Measurements from ENCODE around the gene MYH7B.

The MYH7B gene

GRCh38 chr20:34945315-34946077 is 10.2 kb upstream of the MYH7B start:
- DNase-seq, result no peak

DNA sequence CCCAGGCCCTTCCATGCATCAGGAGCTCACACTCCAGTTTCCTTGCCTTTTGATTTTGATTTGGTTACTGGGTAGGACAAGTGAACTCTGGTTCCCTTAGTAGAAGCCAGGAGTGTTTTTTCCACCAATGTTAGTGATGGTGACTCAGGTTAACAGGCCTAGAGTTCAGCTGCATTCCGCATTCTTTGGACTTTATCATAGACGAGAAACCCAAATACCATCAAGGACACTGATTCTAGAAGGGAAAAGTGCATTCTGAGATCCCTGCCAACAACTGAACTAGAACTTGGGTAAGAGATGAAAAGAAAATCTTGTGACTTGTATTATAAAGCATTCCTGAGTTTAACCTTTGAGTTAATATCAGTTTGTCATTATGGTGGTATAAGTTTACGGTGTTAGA is 9.0 kb upstream of the MYH7B start:
- no peak for DNase-seq

DNA sequence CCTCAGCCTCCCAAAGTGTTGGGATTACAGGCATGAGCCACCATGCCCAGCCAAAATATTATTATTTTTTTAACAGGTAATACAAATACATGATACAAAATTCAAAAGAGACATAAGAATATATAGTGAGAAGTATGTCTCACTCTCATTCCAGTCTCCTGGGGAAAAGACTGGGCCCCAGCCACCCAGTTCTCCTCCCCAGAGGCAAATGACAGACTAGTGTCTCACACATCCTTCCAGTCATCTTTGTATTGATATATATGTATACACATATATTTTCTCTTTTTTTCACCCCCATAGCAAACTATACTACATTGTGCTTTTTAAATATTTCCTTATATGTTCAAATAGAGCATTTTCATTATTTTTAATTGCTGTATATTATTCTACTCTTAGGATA is 8.3 kb upstream of the MYH7B start:
- DNase-seq, result no peak

GRCh38 chr20:34948030-34948429 is 7.6 kb upstream of the MYH7B start:
- no peak for DNase-seq

- no peak for DNase-seq
These were observed 6.5 kb upstream of the MYH7B start for GRCh38 chr20:34949120-34949519.

DNA sequence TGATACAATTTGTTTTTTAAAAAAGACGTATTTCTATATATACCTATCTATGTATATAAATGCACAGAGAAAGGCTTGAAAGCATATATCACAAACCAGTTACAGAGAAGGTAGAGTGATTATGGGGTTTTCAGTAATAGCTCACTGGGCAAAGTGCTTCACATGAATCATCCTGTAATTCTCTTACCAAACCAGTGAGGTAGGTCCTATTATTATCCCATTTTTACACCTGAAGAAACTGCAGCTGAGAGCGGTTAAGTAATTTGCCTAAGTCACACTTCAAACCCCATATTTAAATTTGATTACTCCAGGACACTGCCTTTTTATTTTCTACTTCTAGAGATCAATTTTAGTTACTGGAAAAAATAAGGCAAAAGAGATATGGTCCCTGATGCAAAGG is 4.4 kb upstream of the MYH7B start:
- no peak for DNase-seq

DNA sequence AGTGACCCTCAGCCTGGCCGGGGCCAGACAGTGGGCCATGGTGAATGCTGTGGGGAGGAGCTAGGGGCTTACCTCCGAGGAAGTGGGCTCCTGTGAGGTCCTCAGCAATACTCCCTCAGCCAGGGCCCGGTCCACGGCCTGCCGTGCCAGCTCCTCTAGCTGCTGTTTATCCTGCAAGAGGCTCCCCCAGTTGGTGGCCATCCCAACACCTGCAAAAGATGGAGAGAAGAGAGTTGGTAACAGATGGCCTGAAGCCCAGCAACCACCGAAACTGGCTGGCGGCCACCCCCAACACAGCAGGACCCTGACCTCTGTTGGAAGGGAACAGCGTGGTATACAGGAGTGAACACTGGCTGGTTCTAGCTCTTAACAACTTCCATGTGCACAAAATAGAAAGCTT is 4.0 kb upstream of the MYH7B start:
- DNase-seq, result peak; percentile 79

- DNase-seq, result no peak
These were observed 3.0 kb upstream of the MYH7B start for GRCh38 chr20:34952671-34953070.

GRCh38 chr20:34953960-34954359 is 1.7 kb upstream of the MYH7B start:
- no peak for DNase-seq

DNA sequence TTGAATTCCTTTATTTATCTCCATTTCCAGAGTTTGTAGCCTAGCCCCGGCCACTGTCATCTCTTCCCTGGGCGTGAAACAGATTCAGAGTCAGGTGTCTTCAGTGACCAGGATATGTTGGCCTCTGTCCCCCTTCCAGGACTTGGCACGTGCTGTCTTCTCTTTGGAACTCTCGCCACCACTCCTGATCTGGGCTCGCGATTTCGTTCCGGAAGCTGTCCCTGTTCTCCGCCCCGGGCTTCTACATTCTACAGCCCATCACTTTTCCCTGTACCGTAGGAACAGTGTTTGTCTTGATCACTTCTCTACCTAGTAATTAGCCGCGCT is 801 bp upstream of the MYH7B start:
- no peak for DNase-seq

DNA sequence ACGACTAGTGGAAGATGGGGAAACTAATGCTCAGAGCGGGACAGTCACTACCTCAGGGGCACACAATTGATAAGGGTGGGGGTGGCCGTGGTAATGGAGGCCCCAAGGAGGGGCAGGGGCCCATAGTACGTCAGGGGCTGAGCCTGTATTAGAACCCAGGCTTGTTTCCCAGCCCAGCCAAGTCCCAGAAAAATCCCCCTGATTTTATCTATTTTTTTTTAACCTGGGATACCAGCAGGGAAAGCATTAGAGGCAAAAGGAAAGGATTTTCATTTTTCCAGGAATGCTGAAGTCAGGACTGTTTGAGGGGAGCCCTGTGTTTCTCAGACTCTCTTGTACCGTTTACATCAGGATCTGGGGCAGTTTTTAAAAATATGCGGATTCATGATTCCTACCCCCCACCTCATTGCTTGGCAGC is 382 bp downstream of the MYH7B start:
- no peak for DNase-seq

GRCh38 chr20:34956751-34957472 is 1.2 kb downstream of the MYH7B start:
- no peak for DNase-seq

DNA sequence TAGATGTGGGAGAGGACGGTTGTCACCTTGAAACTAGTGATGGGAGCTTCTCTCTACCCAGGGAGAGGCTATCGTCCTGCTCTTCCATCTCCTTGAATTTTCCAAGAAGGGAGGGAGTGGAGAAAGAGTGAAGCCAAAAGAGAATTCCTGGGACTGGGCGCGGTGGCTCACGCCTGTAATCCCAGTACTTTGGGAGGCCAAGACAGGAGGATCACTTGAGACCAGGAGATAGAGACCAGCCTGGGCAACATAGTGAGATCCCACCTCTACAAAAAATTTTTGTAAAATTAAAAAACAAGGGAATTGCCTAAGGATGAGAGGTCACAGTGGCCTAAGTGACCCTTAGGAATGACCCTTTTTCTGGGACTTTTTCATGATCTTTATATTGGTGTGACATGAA is 8.8 kb downstream of the MYH7B start:
- no peak for DNase-seq

DNA sequence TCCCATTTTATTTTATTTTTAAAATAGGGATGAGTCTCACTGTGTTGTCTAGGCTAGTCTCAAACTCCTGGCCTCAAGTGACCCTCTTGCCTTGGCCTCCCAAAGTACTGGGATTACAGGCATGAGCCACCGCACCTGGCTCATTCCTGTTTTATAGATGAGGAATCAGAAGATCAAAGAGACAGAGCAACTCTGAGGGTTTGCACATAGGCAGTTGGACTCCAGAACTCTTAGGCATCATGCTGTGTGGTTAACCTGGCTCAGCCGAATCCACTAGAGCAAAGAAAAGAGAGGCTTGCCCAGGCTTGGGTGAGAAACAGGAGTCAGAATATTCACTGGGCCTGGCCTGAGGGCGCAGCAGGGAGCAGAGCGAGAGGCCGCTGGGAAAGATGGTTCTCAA is 9.4 kb downstream of the MYH7B start:
- no peak for DNase-seq

GRCh38 chr20:34967421-34967820 is 11.8 kb downstream of the MYH7B start:
- no peak for DNase-seq

- DNase-seq, result no peak
These were observed 12.5 kb downstream of the MYH7B start for GRCh38 chr20:34968042-34968775.

GRCh38 chr20:34970193-34970840 is 14.6 kb downstream of the MYH7B start:
- no peak for DNase-seq

DNA sequence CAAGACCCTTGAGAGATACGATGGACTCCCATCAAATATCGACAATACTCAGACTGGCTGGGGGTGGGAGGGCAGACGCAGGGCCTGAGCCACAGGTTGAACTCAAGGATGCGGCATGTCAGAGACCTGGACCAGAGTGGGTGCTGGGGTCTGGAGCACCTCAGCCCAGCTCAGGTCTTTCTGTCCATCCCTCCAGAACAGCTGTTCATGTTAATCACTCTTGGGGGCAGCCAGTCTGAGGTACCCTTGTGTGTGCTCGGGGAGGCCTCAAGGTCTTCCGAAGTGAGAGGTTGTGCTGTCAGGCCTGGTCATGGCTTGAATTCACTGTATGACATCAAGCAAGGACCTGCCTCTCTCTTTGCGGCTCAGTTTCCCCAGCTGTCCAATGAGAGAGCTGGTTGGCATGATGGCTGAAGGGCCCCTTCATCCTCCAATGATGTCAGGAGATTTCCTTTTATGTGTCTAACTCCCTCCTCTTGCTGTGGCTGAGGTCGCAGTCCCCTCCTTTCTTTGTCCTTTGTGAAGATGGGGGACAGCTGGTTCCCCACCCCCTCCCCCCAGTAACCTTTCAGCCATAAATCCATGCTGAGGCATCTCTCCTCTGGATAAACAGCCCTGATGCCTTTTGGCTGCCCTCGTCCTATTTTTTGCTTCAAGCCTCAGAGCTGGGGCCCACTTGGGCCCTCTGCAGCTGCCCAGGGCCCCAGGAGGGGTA is 15.3 kb downstream of the MYH7B start:
- no peak for DNase-seq

- DNase-seq, result no peak
These were observed 16.0 kb downstream of the MYH7B start for GRCh38 chr20:34971561-34972235.

GRCh38 chr20:34974246-34974645 is 18.6 kb downstream of the MYH7B start:
- DNase-seq, result no peak

- no peak for DNase-seq
These were observed 20.6 kb downstream of the MYH7B start for GRCh38 chr20:34976286-34976685.

DNA sequence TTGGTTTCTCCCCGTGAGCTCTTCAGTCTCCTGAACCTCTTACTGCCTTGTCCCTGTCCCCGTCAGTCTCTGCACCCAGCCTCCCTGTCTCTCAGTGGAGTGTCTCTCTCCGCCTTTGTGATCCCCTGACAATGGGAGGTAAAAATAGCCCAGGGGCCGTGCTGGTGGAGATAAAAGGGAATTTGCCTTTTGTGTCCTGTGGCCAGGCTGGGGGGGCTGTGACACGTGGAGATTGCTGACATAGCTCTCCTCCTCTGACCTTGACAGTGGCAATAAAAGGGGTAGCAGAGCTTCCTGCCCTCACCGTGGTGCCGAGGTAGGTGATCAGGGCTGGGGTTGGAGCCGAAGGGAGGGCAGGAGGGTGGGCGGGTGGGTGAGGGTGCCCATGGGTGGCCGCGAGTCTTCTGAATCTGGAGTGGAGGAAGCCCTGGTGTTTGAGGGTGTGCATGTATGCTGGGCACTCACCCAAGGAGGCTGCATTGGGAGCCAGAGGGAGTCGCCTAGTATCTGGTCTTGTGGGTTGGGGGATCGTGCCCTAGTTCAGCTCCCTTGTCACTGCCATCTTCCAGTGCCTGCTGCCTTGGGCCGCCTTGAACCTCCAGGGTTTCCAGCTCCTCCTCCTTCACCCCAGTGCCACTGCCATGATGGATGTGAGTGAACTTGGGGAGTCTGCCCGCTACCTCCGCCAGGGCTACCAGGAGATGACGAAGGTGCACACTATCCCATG is 21.9 kb downstream of the MYH7B start:
- DNase-seq, result no peak

All from DMS 273 treated with DMSO at 0.1 percent for 48 hours (cell line).